HFF-Myc (cell line): Measurements from ENCODE around the gene INPP4B.

Experiments
- DNase-seq: peaks from one replicate; pipeline ENCODE4 v3.0.0-alpha.2; 2011; ENCODE audit warnings: low read depth; ENCODE audit errors: extremely low read depth
- H3K4me3 ChIP-seq: replicated peaks from 2 replicates; pipeline ENCODE4 v1.5.1; 2011; ENCODE audit warnings: low read depth, mild to moderate bottlenecking, control low read depth, low read length
- CTCF ChIP-seq: IDR thresholded peaks from 2 replicates; pipeline ENCODE4 v1.5.1; 2012; ENCODE audit warnings: mild to moderate bottlenecking, low read depth, low read length, control low read depth; ENCODE audit errors: missing control alignments

Gene INPP4B

GRCh38 chr4:142345924-142346323 is 500.2 kb downstream of the INPP4B start:
- H3K4me3 ChIP-seq = no peak overlapping the region
- TF ChIP-seq CTCF = no peak
- no peak for DNase-seq

- no peak overlapping the region for H3K4me3 ChIP-seq
- no peak for TF ChIP-seq CTCF
- DNase-seq = no peak
Measured at GRCh38 chr4:142341268-142341667, 504.8 kb downstream of the INPP4B start.

GRCh38 chr4:142339053-142339452 is 507.0 kb downstream of the INPP4B start:
- TF ChIP-seq CTCF = no peak
- no peak for DNase-seq
- H3K4me3 ChIP-seq = no peak overlapping the region

GRCh38 chr4:142336251-142336934 is 509.7 kb downstream of the INPP4B start:
- H3K4me3 ChIP-seq = no peak overlapping the region
- no peak for DNase-seq
- no peak for TF ChIP-seq CTCF

- no peak for DNase-seq
- TF ChIP-seq CTCF = no peak
- no peak overlapping the region for H3K4me3 ChIP-seq
Measured at GRCh38 chr4:142334931-142335330, 511.2 kb downstream of the INPP4B start.

- no peak for TF ChIP-seq CTCF
- no peak overlapping the region for H3K4me3 ChIP-seq
- DNase-seq = no peak
Measured at GRCh38 chr4:142331646-142332045, 514.5 kb downstream of the INPP4B start.

GRCh38 chr4:142331132-142331531 is 515.0 kb downstream of the INPP4B start:
- no peak for DNase-seq
- H3K4me3 ChIP-seq = no peak overlapping the region
- no peak for TF ChIP-seq CTCF
